HG02763 (cell line): ENCODE data around the gene LMNTD1.
"Not testable (repeated sequence)": the region's sequence is repeated elsewhere in the genome, so short reads cannot be mapped to it uniquely, and the experiment has no call there.

Experiments used
- ATAC-seq: cut with Tn5 transposase; IDR thresholded peaks from one replicate; pipeline ENCODE4 v1.9.1; 2021; ENCODE audit warnings: mild to moderate bottlenecking, moderate library complexity; ENCODE audit not compliant: unreplicated experiment

Gene LMNTD1

GRCh38 chr12:25553098-25553497 is at the start of gene LMNTD1:
TSS of gene LMNTD1 (minus strand) at chr12:25553283. CDS start at chr12:25552959, 324 bp downstream.
- ATAC-seq, result no peak

GRCh38 chr12:25598956-25599355 is 45.9 kb upstream of the LMNTD1 start:
- ATAC-seq, result no peak

GRCh38 chr12:25595496-25595895 is 42.4 kb upstream of the LMNTD1 start:
- ATAC-seq, result not testable (repeated sequence)

GRCh38 chr12:25594376-25594775 is 41.3 kb upstream of the LMNTD1 start:
- no peak for ATAC-seq

GRCh38 chr12:25592725-25593495 is 39.8 kb upstream of the LMNTD1 start:
- no peak for ATAC-seq

GRCh38 chr12:25591144-25591543 is 38.1 kb upstream of the LMNTD1 start:
- no peak for ATAC-seq

GRCh38 chr12:25590011-25590721 is 37.1 kb upstream of the LMNTD1 start:
- no peak for ATAC-seq

- ATAC-seq, result no peak
These were observed 34.3 kb upstream of the LMNTD1 start for GRCh38 chr12:25587346-25587745.

- ATAC-seq, result no peak
These were observed 32.6 kb upstream of the LMNTD1 start for GRCh38 chr12:25585662-25586061.

GRCh38 chr12:25585021-25585523 is 32.0 kb upstream of the LMNTD1 start:
- ATAC-seq, result no peak

GRCh38 chr12:25584596-25584995 is 31.5 kb upstream of the LMNTD1 start:
- no peak for ATAC-seq

GRCh38 chr12:25583545-25583944 is 30.5 kb upstream of the LMNTD1 start:
- no peak for ATAC-seq

GRCh38 chr12:25581067-25581466 is 28.0 kb upstream of the LMNTD1 start:
- no peak for ATAC-seq

GRCh38 chr12:25578411-25579143 is 25.5 kb upstream of the LMNTD1 start:
- ATAC-seq, result no peak

- no peak for ATAC-seq
These were observed 21.7 kb upstream of the LMNTD1 start for GRCh38 chr12:25574761-25575160.

GRCh38 chr12:25573346-25573745 is 20.3 kb upstream of the LMNTD1 start:
- no peak for ATAC-seq

GRCh38 chr12:25570418-25570817 is 17.3 kb upstream of the LMNTD1 start:
- ATAC-seq, result no peak

GRCh38 chr12:25566202-25566949 is 13.3 kb upstream of the LMNTD1 start:
- ATAC-seq, result no peak

- no peak for ATAC-seq
These were observed 5.5 kb upstream of the LMNTD1 start for GRCh38 chr12:25558586-25558985.

- no peak for ATAC-seq
These were observed 4.8 kb upstream of the LMNTD1 start for GRCh38 chr12:25557830-25558436.
